Measurements from ENCODE around the gene FCER1A. TPM values are rescaled to one million over a fixed set of nuclear protein-coding genes. Genes with fewer than 3 reads are reported as not detected.

FCER1A gene
- total and polyA plus RNA-seq, 10 of the 15 experiments (the other 5 are each of a cell fraction or from before 2014, with no cell fraction given): 0.06 to 0.62 (median 0.20) TPM; not detected in 5

DNA sequence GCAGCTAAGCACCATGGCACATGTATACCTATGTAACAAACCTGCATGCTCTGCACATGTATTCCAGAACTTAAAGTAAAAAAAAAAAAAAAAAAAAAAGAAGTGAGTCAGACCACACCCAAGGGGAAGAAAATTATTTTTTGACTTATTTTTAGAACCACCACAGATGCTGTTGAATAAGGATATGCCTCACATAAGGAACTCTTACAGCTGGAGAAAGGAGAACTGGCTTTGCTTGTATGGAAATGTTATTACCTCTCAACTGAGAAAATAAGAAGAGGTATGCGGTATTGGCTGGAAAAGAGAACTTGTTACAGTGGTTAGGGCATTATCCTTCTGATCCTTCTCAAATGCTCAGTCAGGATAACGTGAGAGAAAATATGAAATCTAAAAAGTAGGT is 27.5 kb upstream of the FCER1A start:
- Histone ChIP-seq H3K4me2 (ENCODE audit: control insufficient read depth, insufficient read depth) (no peak overlapping the region), H3K9ac (ENCODE audit: control insufficient read depth, insufficient read depth, low read length) (no peak overlapping the region), H3K9me3 (replicated peaks; ENCODE audit: control insufficient read depth, insufficient read depth, low read length) (no peaks in the 10 kb centered on the region), H3K27ac (ENCODE audit: control insufficient read depth, insufficient read depth) (no peak overlapping the region), H3K4me3 (no peak overlapping the region), H3K4me1 (ENCODE audit: control insufficient read depth, insufficient read depth, low read length) (no peaks in the 10 kb centered on the region), H3K36me3 (ENCODE audit: control insufficient read depth in 2 of 2, insufficient read depth in 2 of 2, low read length in 1 of 2) (no peaks in the 10 kb centered on the region), H4K20me1 (ENCODE audit: control insufficient read depth, insufficient read depth) (no peaks in the 10 kb centered on the region), H2AFZ (ENCODE audit: control insufficient read depth, low read depth, low read length) (no peak overlapping the region), H3K79me2 (ENCODE audit: control insufficient read depth, insufficient read depth, low read length) (no peaks in the 10 kb centered on the region), H3K27me3 (replicated peaks in 1 of 2; ENCODE audit: control insufficient read depth in 2 of 2, insufficient read depth in 2 of 2, low read length in 1 of 2) (peaks cover 0 to 3% of the 10 kb centered on the region in 2 experiments; a peak in 1 of 4 replicates)
- ChIA-PET RAD21 (ENCODE audit: unreplicated experiment) (no interaction called here), POLR2A (no interaction called here), CTCF (no interaction called here), SMC1A (ENCODE audit: uncharacterized antibody, unreplicated experiment) (no interaction called here)
- FAIRE-seq: no peak
- no TSS peak for BruUV-seq (replicated peaks)
- WGBS (ENCODE audit: insufficient coverage, insufficient replicate concordance, low lambda C conversion rate, missing lambda C conversion rate): 47% methylated on average over 2 of the region's 2 CpGs
- intact Hi-C loops (cut with micrococcal nuclease; ENCODE audit: unreplicated experiment): no loop called here
- DNase-seq (ENCODE audit: low read depth, low spot score): no peak
- no peak for ATAC-seq
- in situ Hi-C loops (cut with MboI): no loop called here
- TF ChIP-seq, protein P1, sequence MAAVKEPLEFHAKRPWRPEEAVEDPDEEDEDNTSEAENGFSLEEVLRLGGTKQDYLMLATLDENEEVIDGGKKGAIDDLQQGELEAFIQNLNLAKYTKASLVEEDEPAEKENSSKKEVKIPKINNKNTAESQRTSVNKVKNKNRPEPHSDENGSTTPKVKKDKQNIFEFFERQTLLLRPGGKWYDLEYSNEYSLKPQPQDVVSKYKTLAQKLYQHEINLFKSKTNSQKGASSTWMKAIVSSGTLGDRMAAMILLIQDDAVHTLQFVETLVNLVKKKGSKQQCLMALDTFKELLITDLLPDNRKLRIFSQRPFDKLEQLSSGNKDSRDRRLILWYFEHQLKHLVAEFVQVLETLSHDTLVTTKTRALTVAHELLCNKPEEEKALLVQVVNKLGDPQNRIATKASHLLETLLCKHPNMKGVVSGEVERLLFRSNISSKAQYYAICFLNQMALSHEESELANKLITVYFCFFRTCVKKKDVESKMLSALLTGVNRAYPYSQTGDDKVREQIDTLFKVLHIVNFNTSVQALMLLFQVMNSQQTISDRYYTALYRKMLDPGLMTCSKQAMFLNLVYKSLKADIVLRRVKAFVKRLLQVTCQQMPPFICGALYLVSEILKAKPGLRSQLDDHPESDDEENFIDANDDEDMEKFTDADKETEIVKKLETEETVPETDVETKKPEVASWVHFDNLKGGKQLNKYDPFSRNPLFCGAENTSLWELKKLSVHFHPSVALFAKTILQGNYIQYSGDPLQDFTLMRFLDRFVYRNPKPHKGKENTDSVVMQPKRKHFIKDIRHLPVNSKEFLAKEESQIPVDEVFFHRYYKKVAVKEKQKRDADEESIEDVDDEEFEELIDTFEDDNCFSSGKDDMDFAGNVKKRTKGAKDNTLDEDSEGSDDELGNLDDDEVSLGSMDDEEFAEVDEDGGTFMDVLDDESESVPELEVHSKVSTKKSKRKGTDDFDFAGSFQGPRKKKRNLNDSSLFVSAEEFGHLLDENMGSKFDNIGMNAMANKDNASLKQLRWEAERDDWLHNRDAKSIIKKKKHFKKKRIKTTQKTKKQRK (IDR thresholded peaks at IDR 0.05; ENCODE audit: low read depth, low read length): no peak
- TF ChIP-seq MTA2 (IDR thresholded peaks at IDR 0.05; ENCODE audit: low read depth): no peak
- TF ChIP-seq LARP7 (IDR thresholded peaks at IDR 0.05): no peak
- TF ChIP-seq STAT3 (IDR thresholded peaks at IDR 0.05; ENCODE audit: low read depth, low read length): no peak
- no peak for TF ChIP-seq BCL11A (IDR thresholded peaks at IDR 0.05; ENCODE audit: low read depth, low read length)
- TF ChIP-seq CHD1 (IDR thresholded peaks at IDR 0.05; ENCODE audit: low read depth, low read length): no peak
- TF ChIP-seq, protein P2, sequence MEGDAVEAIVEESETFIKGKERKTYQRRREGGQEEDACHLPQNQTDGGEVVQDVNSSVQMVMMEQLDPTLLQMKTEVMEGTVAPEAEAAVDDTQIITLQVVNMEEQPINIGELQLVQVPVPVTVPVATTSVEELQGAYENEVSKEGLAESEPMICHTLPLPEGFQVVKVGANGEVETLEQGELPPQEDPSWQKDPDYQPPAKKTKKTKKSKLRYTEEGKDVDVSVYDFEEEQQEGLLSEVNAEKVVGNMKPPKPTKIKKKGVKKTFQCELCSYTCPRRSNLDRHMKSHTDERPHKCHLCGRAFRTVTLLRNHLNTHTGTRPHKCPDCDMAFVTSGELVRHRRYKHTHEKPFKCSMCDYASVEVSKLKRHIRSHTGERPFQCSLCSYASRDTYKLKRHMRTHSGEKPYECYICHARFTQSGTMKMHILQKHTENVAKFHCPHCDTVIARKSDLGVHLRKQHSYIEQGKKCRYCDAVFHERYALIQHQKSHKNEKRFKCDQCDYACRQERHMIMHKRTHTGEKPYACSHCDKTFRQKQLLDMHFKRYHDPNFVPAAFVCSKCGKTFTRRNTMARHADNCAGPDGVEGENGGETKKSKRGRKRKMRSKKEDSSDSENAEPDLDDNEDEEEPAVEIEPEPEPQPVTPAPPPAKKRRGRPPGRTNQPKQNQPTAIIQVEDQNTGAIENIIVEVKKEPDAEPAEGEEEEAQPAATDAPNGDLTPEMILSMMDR (IDR thresholded peaks at IDR 0.05 in 2 of 3, conservative IDR thresholded peaks at IDR 0.05 in 1 of 3; ENCODE audit: control insufficient read depth in 2 of 3, extremely low read depth in 1 of 3, insufficient read depth in 1 of 3, low read depth in 3 of 3, low read length in 3 of 3): no peak
- TF ChIP-seq, protein P3, sequence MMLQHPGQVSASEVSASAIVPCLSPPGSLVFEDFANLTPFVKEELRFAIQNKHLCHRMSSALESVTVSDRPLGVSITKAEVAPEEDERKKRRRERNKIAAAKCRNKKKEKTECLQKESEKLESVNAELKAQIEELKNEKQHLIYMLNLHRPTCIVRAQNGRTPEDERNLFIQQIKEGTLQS (IDR thresholded peaks at IDR 0.05; ENCODE audit: borderline replicate concordance, extremely low read depth, low read depth, low read length): no peak
- no peak for TF ChIP-seq PAX8 (IDR thresholded peaks at IDR 0.05)
- no peak for TF ChIP-seq GATAD2B (conservative IDR thresholded peaks at IDR 0.05; ENCODE audit: low read depth)
- TF ChIP-seq, protein P4, sequence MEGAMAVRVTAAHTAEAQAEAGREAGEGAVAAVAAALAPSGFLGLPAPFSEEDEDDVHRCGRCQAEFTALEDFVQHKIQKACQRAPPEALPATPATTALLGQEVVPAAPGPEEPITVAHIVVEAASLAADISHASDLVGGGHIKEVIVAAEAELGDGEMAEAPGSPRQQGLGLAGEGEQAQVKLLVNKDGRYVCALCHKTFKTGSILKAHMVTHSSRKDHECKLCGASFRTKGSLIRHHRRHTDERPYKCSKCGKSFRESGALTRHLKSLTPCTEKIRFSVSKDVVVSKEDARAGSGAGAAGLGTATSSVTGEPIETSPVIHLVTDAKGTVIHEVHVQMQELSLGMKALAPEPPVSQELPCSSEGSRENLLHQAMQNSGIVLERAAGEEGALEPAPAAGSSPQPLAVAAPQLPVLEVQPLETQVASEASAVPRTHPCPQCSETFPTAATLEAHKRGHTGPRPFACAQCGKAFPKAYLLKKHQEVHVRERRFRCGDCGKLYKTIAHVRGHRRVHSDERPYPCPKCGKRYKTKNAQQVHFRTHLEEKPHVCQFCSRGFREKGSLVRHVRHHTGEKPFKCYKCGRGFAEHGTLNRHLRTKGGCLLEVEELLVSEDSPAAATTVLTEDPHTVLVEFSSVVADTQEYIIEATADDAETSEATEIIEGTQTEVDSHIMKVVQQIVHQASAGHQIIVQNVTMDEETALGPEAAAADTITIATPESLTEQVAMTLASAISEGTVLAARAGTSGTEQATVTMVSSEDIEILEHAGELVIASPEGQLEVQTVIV (IDR thresholded peaks at IDR 0.05; ENCODE audit: borderline replicate concordance, partially characterized antibody): no peak
- no peak for TF ChIP-seq ZBED1 (IDR thresholded peaks at IDR 0.05; ENCODE audit: borderline replicate concordance)
- TF ChIP-seq, protein P5, sequence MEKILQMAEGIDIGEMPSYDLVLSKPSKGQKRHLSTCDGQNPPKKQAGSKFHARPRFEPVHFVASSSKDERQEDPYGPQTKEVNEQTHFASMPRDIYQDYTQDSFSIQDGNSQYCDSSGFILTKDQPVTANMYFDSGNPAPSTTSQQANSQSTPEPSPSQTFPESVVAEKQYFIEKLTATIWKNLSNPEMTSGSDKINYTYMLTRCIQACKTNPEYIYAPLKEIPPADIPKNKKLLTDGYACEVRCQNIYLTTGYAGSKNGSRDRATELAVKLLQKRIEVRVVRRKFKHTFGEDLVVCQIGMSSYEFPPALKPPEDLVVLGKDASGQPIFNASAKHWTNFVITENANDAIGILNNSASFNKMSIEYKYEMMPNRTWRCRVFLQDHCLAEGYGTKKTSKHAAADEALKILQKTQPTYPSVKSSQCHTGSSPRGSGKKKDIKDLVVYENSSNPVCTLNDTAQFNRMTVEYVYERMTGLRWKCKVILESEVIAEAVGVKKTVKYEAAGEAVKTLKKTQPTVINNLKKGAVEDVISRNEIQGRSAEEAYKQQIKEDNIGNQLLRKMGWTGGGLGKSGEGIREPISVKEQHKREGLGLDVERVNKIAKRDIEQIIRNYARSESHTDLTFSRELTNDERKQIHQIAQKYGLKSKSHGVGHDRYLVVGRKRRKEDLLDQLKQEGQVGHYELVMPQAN (conservative IDR thresholded peaks at IDR 0.05): no peak
- no peak for TF ChIP-seq HDAC2 (IDR thresholded peaks at IDR 0.05)
- TF ChIP-seq ASH2L (IDR thresholded peaks at IDR 0.05; ENCODE audit: borderline replicate concordance, low read depth): no peak
- TF ChIP-seq KLF5 (IDR thresholded peaks at IDR 0.05; ENCODE audit: partially characterized antibody): no peak
